Upper lobe of left lung (tissue), 6 donors: Measurements from ENCODE around the gene VAMP7. TPM values are rescaled to one million over a fixed set of nuclear protein-coding genes. Genes with fewer than 3 reads are reported as not detected.

Experiments
- ATAC-seq, 2 donors: fragments of 200-7000 bp; cut with Tn5 transposase; one replicate each; pipeline ENCODE4 v1.9.1; 2022; ENCODE audit warnings: mild to moderate bottlenecking in 2 of 2, moderate library complexity in 2 of 2; ENCODE audit not compliant: low FRiP score in 2 of 2
- DNase-seq, 2 donors: peaks; one replicate each; pipeline ENCODE4 v3.0.0-alpha.2; 2019 to 2020
- H3K27ac ChIP-seq, 4 donors: fragments of 200-600 bp; sonication (generic); one replicate each; pipeline ENCODE4 v1.5.1; 2016 to 2019
- H3K27me3 ChIP-seq, 4 donors: fragments of 200-600 bp; sonication (generic); one replicate each; pipeline ENCODE4 v1.5.1; 2017 to 2019
- H3K36me3 ChIP-seq, 4 donors: fragments of 200-600 bp; sonication (generic); one replicate each; pipeline ENCODE4 v1.5.1; 2016 to 2019
- H3K4me1 ChIP-seq, 4 donors: fragments of 200-600 bp; sonication (generic); one replicate each; pipeline ENCODE4 v1.5.1; 2018 to 2019
- H3K4me3 ChIP-seq, 4 donors: fragments of 200-600 bp; sonication (generic); one replicate each; pipeline ENCODE4 v1.5.1; 2017 to 2019; ENCODE audit warnings: mild to moderate bottlenecking in 2 of 4, moderate library complexity in 1 of 4
- H3K9me3 ChIP-seq, 4 donors: fragments of 200-600 bp; sonication (generic); one replicate each; pipeline ENCODE4 v1.5.1; 2018 to 2019
- CTCF ChIP-seq, 6 experiments: fragments of 450-650 bp in 4 of 6; fragments of 200-600 bp in 2 of 6; sonication (generic) in 2 of 6; IDR thresholded peaks; one replicate each; pipeline ENCODE4 v1.5.1; 2016 to 2019; ENCODE audit warnings: antibody characterized with exemption in 6 of 6
- EP300 ChIP-seq, 4 donors: sonication (generic); formaldehyde crosslinking; IDR thresholded peaks; one replicate each; pipeline ENCODE4 v1.5.1; 2017; ENCODE audit warnings: antibody characterized with exemption in 4 of 4, control low read depth in 2 of 4
- POLR2A ChIP-seq, 4 donors: fragments of 450-650 bp; IDR thresholded peaks; one replicate each; pipeline ENCODE4 v1.5.1; 2016 to 2017; ENCODE audit warnings: antibody characterized with exemption in 4 of 4, mild to moderate bottlenecking in 2 of 4
- POLR2AphosphoS5 ChIP-seq, 2 donors: sonication (generic); formaldehyde crosslinking; IDR thresholded peaks; one replicate each; pipeline ENCODE4 v1.5.1; 2017; ENCODE audit warnings: antibody characterized with exemption in 2 of 2
- WGBS, 2 donors: methylation state at CpG; one replicate each; pipeline ENCODE4 v1.1.5; 2017 to 2018; 5-methylcytosine and 5-hydroxymethylcytosine counted together
- total RNA-seq, 6 donors: library from RNA; depleted of rRNA in 4 of 6; stranded (reverse); fragments of >200 nt in 4 of 6; gene quantifications; one replicate each; pipeline versions ENCODE4 v1.1.0 to v1.2.1, GENCODE V29; 2016 to 2021
- donor health status: DM: no; HTN: no; CAD: no; lungs with moderate emphysema.
- donor health status: DM: no; HTN: yes; CAD: no; lungs with severe emphysema.

VAMP7 gene
- total RNA-seq, 6 donors from 2014 or later: 18.9 to 32.7 (median 29.4) TPM

- H3K4me1 ChIP-seq: no peaks in the 10 kb centered on the region
- no peak for ATAC-seq
Measured at GRCh38 chrX:155938132-155938531, 57.0 kb downstream of the VAMP7 start.

GRCh38 chrX:155949098-155949497 is 68.0 kb downstream of the VAMP7 start:
- TF ChIP-seq EP300 (IDR thresholded peaks at IDR 0.05) (no peak), POLR2AphosphoS5 (IDR thresholded peaks at IDR 0.05) (no peak), POLR2A (IDR thresholded peaks at IDR 0.05) (no peak), CTCF (IDR thresholded peaks at IDR 0.05) (no peak)
- H3K36me3 ChIP-seq: peaks cover 0 to 4% (median 0%) of the 10 kb centered on the region in 4 donors
- no peaks in the 10 kb centered on the region for H3K9me3 ChIP-seq
- DNase-seq: no peak
- H3K27ac ChIP-seq: no peak overlapping the region
- no peak for ATAC-seq
- H3K4me3 ChIP-seq: no peak overlapping the region
- no peaks in the 10 kb centered on the region for H3K4me1 ChIP-seq
- no peaks in the 10 kb centered on the region for H3K27me3 ChIP-seq
- 44 to 72% methylated on average over 2 of the region's 2 CpGs for WGBS, 2 donors

More at GRCh38 chrX:155938132-155938531, 57.0 kb downstream of the VAMP7 start:
- Histone ChIP-seq H3K4me3 (no peak overlapping the region), H3K9me3 (no peaks in the 10 kb centered on the region), H3K27ac (no peak overlapping the region), H3K27me3 (no peaks in the 10 kb centered on the region), H3K36me3 (peaks cover 0 to 18% (median 0%) of the 10 kb centered on the region in 4 donors)
- no peak for DNase-seq
- TF ChIP-seq CTCF (IDR thresholded peaks at IDR 0.05): no peak
- TF ChIP-seq POLR2AphosphoS5 (IDR thresholded peaks at IDR 0.05): no peak
- TF ChIP-seq POLR2A (IDR thresholded peaks at IDR 0.05): no peak
- no peak for TF ChIP-seq EP300 (IDR thresholded peaks at IDR 0.05)

GRCh38 chrX:155951237-155951789 is 70.2 kb downstream of the VAMP7 start:
- no peaks in the 10 kb centered on the region for H3K27me3 ChIP-seq
- no peak for DNase-seq
- 54 to 71% methylated on average over 3 of the region's 3 CpGs for WGBS, 2 donors
- TF ChIP-seq EP300 (IDR thresholded peaks at IDR 0.05) (no peak), POLR2A (IDR thresholded peaks at IDR 0.05) (no peak), CTCF (IDR thresholded peaks at IDR 0.05) (no peak), POLR2AphosphoS5 (IDR thresholded peaks at IDR 0.05) (no peak)
- H3K9me3 ChIP-seq: no peaks in the 10 kb centered on the region
- H3K27ac ChIP-seq: no peak overlapping the region
- H3K36me3 ChIP-seq: no peaks in the 10 kb centered on the region
- no peak for ATAC-seq
- no peaks in the 10 kb centered on the region for H3K4me1 ChIP-seq
- H3K4me3 ChIP-seq: no peak overlapping the region

- no peak for ATAC-seq
- no peak for TF ChIP-seq POLR2A (IDR thresholded peaks at IDR 0.05)
- TF ChIP-seq CTCF (IDR thresholded peaks at IDR 0.05): no peak
- TF ChIP-seq POLR2AphosphoS5 (IDR thresholded peaks at IDR 0.05): no peak
- TF ChIP-seq EP300 (IDR thresholded peaks at IDR 0.05): no peak
- no peak overlapping the region for H3K27ac ChIP-seq
- H3K9me3 ChIP-seq: no peaks in the 10 kb centered on the region
- H3K36me3 ChIP-seq: no peaks in the 10 kb centered on the region
- WGBS, 2 donors: 73 to 79% methylated on average over 3 of the region's 3 CpGs
- H3K27me3 ChIP-seq: no peaks in the 10 kb centered on the region
- DNase-seq: no peak
- H3K4me1 ChIP-seq: no peaks in the 10 kb centered on the region
- H3K4me3 ChIP-seq: no peak overlapping the region
Measured at GRCh38 chrX:155953055-155953454, 71.9 kb downstream of the VAMP7 start.

GRCh38 chrX:155954793-155955192 is 73.6 kb downstream of the VAMP7 start:
- Histone ChIP-seq H3K9me3 (no peaks in the 10 kb centered on the region), H3K27ac (no peak overlapping the region), H3K4me1 (no peaks in the 10 kb centered on the region), H3K36me3 (no peaks in the 10 kb centered on the region), H3K27me3 (no peaks in the 10 kb centered on the region), H3K4me3 (no peak overlapping the region)
- no peak for ATAC-seq
- DNase-seq: no peak
- WGBS, 2 donors: 53 to 57% methylated on average over 1 of the region's 1 CpG
- TF ChIP-seq POLR2A (IDR thresholded peaks at IDR 0.05) (no peak), EP300 (IDR thresholded peaks at IDR 0.05) (no peak), CTCF (IDR thresholded peaks at IDR 0.05) (no peak), POLR2AphosphoS5 (IDR thresholded peaks at IDR 0.05) (no peak)
